ENCODE measurements around the gene ATF7. TPM values are rescaled to one million over a fixed set of nuclear protein-coding genes. Genes with fewer than 3 reads are reported as not detected.

Gene ATF7
- total and polyA plus RNA-seq, 2 of the 13 experiments (the other 11 are each of a cell fraction or from before 2014, with no cell fraction given), result 9.6 to 16.2 TPM

GRCh38 chr12:53561590-53561953 lies 64.6 kb downstream of the ATF7 start (continued):
- TF ChIP-seq ZNF841 (CRISPR knock-in tag; IDR thresholded peaks at IDR 0.05; ENCODE audit: borderline replicate concordance) (no peak), ZNF746 (CRISPR knock-in tag; IDR thresholded peaks at IDR 0.05) (no peak)

- TF ChIP-seq ZNF781 (CRISPR knock-in tag; IDR thresholded peaks at IDR 0.05; ENCODE audit: borderline replicate concordance, not compliant biosample characterization), result no peak
- TF ChIP-seq ETV6 (CRISPR knock-in tag; conservative IDR thresholded peaks at IDR 0.05), result no peak
- TF ChIP-seq FOXA1 (IDR thresholded peaks at IDR 0.05), result no peak
- TF ChIP-seq FOXA1 (CRISPR knock-in tag; IDR thresholded peaks at IDR 0.05), result no peak
- no peak for TF ChIP-seq CHCHD3 (CRISPR knock-in tag; IDR thresholded peaks at IDR 0.05)
- no peak for TF ChIP-seq JUNB (CRISPR knock-in tag; IDR thresholded peaks at IDR 0.05; ENCODE audit: borderline replicate concordance)
- intact Hi-C loops (cut with micrococcal nuclease; ENCODE audit: unreplicated experiment), result no loop called here
- FAIRE-seq (no peak), ATAC-seq (no peak), DNase-seq (ENCODE audit: low spot score) (no peak)
- H3K79me2 ChIP-seq (ENCODE audit: insufficient read depth, low read length), result no peaks in the 10 kb centered on the region
- ChIA-PET POLR2A (interaction anchor here (0.9 kb wide), 1 partner anchor 114 kb away, joined by 3 read pairs; no protein-coding TSS in a partner anchor), CTCF (ENCODE audit: low intra/inter-chr PET ratio, low total read pairs) (no interaction called here)
- no peak overlapping the region for H3K4me2 ChIP-seq (ENCODE audit: low read depth, low read length)
- H3K36me3 ChIP-seq (replicated peaks in 1 of 2; ENCODE audit: control insufficient read depth in 1 of 2, insufficient read depth in 2 of 2, low read length in 2 of 2), result no peaks in the 10 kb centered on the region
- 94% methylated on average over 2 of the region's 2 CpGs for WGBS (ENCODE audit: low lambda C conversion rate)
- BruUV-seq (replicated peaks), result no TSS peak
- no peak overlapping the region for H3K9ac ChIP-seq (ENCODE audit: insufficient read depth, low read depth, low read length)
- H3K27me3 ChIP-seq (ENCODE audit: control insufficient read depth in 1 of 2, insufficient read depth in 2 of 2, low read length in 2 of 2), result no peaks in the 10 kb centered on the region
- no peaks in the 10 kb centered on the region for H4K20me1 ChIP-seq (ENCODE audit: insufficient read depth, low read length)
- no peak overlapping the region for H3K4me3 ChIP-seq (replicated peaks in 1 of 3; ENCODE audit: insufficient read depth in 1 of 3, low read depth in 2 of 3, low read length in 3 of 3)
- peaks cover 11% of the 10 kb centered on the region for H3K4me1 ChIP-seq (ENCODE audit: insufficient read depth, low read length)
- H3K27ac ChIP-seq (ENCODE audit: extremely low read length, insufficient read depth, low read length), result no peak overlapping the region
- H3K9me3 ChIP-seq (ENCODE audit: low read length), result no peaks in the 10 kb centered on the region
- no peak overlapping the region for H2AFZ ChIP-seq (ENCODE audit: low read length)
- in situ Hi-C loops (cut with HindIII; ENCODE audit: extremely low pct_ligation_motif_present, low pct_unique_long_range_greater_than_20kb), result no loop called here
Observed at GRCh38 chr12:53560912-53561589, 65.1 kb downstream of the ATF7 start.

Data from HepG2 (cell line).